SIG-M5 treated with dmso at 0.1 percent for 504 hours (cell line): ENCODE results near the gene TRIM71.
"Not testable (repeated sequence)": the region's sequence is repeated elsewhere in the genome, so short reads cannot be mapped to it uniquely, and the experiment has no call there.

Experiments used
- DNase-seq: peaks from one replicate; lab custom pipeline; 2025; ENCODE audit not compliant: unreplicated experiment; lab: John Stamatoyannopoulos, UW

TRIM71 gene

GRCh38 chr3:32922078-32922477 is 104.3 kb downstream of the TRIM71 start:
- DNase-seq = no peak

GRCh38 chr3:32930161-32930560 is 112.4 kb downstream of the TRIM71 start:
- no peak for DNase-seq

GRCh38 chr3:32931273-32931672 is 113.5 kb downstream of the TRIM71 start:
- DNase-seq = not testable (repeated sequence)

- peak; percentile 10 for DNase-seq
These were observed 116.4 kb downstream of the TRIM71 start for GRCh38 chr3:32934150-32934742.

- DNase-seq = no peak
These were observed 119.5 kb downstream of the TRIM71 start for GRCh38 chr3:32937331-32937730.

- DNase-seq = not testable (repeated sequence)
These were observed 121.9 kb downstream of the TRIM71 start for GRCh38 chr3:32939531-32940284.

GRCh38 chr3:32940726-32941125 is 122.9 kb downstream of the TRIM71 start:
- DNase-seq = no peak

- DNase-seq = no peak
These were observed 127.3 kb downstream of the TRIM71 start for GRCh38 chr3:32945136-32945535.

GRCh38 chr3:32945598-32945997 is 127.8 kb downstream of the TRIM71 start:
- not testable (repeated sequence) for DNase-seq

GRCh38 chr3:32946973-32947788 is 129.4 kb downstream of the TRIM71 start:
- DNase-seq = no peak
